Small intestine (tissue), 7 donors: ENCODE results near the gene GMDS. TPM values are rescaled to one million over a fixed set of nuclear protein-coding genes. Genes with fewer than 3 reads are reported as not detected.
"Not testable (repeated sequence)": the region's sequence is repeated elsewhere in the genome, so short reads cannot be mapped to it uniquely, and the experiment has no call there.

Experiments
- DNase-seq, 2 donors: peaks; one replicate each; pipeline versions ENCODE4 v3.0.0 to v3.0.0-alpha.2; 2013
- FAIRE-seq: peaks from 2 replicates; lab custom pipeline; 2012; peaks lifted over from hg19 to GRCh38; lab: Jason Lieb, UNC
- H3K27ac ChIP-seq, 3 donors: one replicate each; pipeline ENCODE4 v1.5.1; 2013; ENCODE audit warnings: low read length in 2 of 3, mild to moderate bottlenecking in 2 of 3, control low read depth in 1 of 3, inconsistent platforms in 1 of 3, low read depth in 1 of 3, moderate library complexity in 1 of 3
- H3K27me3 ChIP-seq, 3 donors: one replicate each; pipeline ENCODE4 v1.6.1; 2013; ENCODE audit warnings: low read length in 3 of 3, inconsistent platforms in 1 of 3; ENCODE audit not compliant: control insufficient read depth in 3 of 3, insufficient read depth in 3 of 3
- H3K36me3 ChIP-seq, 3 donors: one replicate each; pipeline ENCODE4 v1.6.1; 2013; ENCODE audit warnings: low read length in 3 of 3, inconsistent platforms in 1 of 3, low read depth in 1 of 3, mild to moderate bottlenecking in 1 of 3, moderate library complexity in 1 of 3; ENCODE audit not compliant: control insufficient read depth in 3 of 3, insufficient read depth in 2 of 3
- H3K4me1 ChIP-seq, 3 donors: one replicate each; pipeline ENCODE4 v1.6.1; 2013; ENCODE audit warnings: low read length in 2 of 3, inconsistent platforms in 1 of 3, low read depth in 1 of 3, mild to moderate bottlenecking in 1 of 3, moderate library complexity in 1 of 3; ENCODE audit not compliant: control insufficient read depth in 3 of 3, insufficient read depth in 2 of 3
- H3K4me3 ChIP-seq, 3 donors: one replicate each; pipeline ENCODE4 v1.5.1; 2013; ENCODE audit warnings: low read length in 3 of 3, control low read depth in 1 of 3, inconsistent platforms in 1 of 3, low read depth in 1 of 3, mild to moderate bottlenecking in 1 of 3, moderate library complexity in 1 of 3
- H3K9me3 ChIP-seq, 2 donors: one replicate each; pipeline ENCODE4 v1.6.1; 2013; ENCODE audit warnings: low read depth in 1 of 2, low read length in 1 of 2; ENCODE audit not compliant: control insufficient read depth in 2 of 2, insufficient read depth in 1 of 2
- WGBS, 3 donors: extraction: QIAGEN DNeasy Blood & Tissue Kit; methylation state at CpG; one replicate each; pipeline ENCODE4 v1.1.7; 2013; 5-methylcytosine and 5-hydroxymethylcytosine counted together
- polyA plus RNA-seq, 4 donors: library from polyadenylated mRNA; stranded (reverse) in 3 of 4; unstranded in 1 of 4; fragments of 200-250 nt in 3 of 4; fragments of 120-200 nt in 1 of 4; gene quantifications; one replicate each; pipeline versions ENCODE4 v1.2.1 to v1.2.3, GENCODE V29; 2013
- donor health status: healthy with polysubstance abuse.
- donor health status: control.
- donor health status: control.
- donor health status: Bipolar disorder and iron deficiency.
- donor health status: healthy.

Gene GMDS
- polyA plus RNA-seq, 4 donors: 64.5 to 243 (median 200) TPM

DNA sequence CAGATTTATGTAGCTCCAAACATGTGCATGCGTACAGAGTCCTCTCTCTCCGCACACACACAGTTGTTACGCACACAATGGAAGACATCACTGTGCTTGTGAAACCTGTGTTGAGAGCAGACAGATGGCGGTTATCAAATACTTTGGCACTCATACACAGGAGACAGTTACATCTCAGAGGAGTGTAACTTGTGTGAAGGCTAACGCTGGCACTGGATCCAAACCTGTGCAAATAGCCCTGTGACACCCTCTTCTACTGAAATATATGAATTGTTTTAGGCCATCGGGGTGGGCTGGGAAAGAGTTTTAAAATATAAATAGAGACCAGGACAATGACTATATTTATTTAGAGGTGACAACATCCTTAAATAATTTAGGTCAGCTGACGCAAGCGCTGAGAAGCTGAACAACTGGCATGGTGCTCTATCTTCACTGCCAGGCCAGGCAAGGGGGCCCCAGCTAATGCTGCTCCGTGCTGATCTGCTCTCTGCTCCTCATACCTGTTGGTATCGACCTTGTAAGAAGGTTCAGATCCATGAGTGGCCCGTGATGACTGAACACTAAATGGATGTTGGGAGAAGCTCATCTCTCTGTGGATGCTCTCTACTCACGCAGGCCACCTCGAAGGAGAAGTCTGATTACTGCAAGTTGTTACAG, 566.2 kb downstream of the GMDS start:
- Histone ChIP-seq H3K4me3 (no peak overlapping the region), H3K4me1 (no peaks in the 10 kb centered on the region), H3K9me3 (no peaks in the 10 kb centered on the region), H3K27ac (no peak overlapping the region), H3K36me3 (no peaks in the 10 kb centered on the region), H3K27me3 (no peaks in the 10 kb centered on the region)
- no peak for FAIRE-seq
- DNase-seq: no peak
- WGBS, 3 donors: 60 to 72% (median 68%) methylated on average over 13 of the region's 13 CpGs

DNA sequence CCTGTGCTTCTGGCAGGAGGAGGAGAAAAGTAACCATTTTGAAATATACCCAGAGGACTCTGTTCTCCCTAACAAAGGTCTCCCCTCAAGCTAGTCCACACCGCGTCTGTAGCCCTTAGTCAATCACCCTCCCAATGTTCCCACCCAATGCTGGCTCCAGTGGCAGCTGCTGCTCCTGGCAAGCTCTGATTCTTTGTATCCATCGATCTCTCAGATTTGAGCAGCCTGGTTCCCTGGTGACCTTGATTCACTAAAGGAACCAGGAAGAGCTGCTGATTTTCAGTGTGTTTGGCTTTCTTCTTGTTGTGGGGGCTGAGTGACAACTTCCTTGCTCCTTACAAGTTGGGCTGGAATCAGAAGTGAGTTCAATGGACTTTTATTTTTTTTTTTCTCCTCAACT, 567.2 kb downstream of the GMDS start:
- FAIRE-seq (no peak), DNase-seq (peak in 1 of 2 donors; percentile 33)
- H3K27ac ChIP-seq: no peak overlapping the region
- H3K4me3 ChIP-seq: no peak overlapping the region
- no peaks in the 10 kb centered on the region for H3K36me3 ChIP-seq
- no peaks in the 10 kb centered on the region for H3K4me1 ChIP-seq
- H3K9me3 ChIP-seq: no peaks in the 10 kb centered on the region
- 17 to 36% (median 17%) methylated on average over 3 of the region's 3 CpGs for WGBS, 3 donors
- no peaks in the 10 kb centered on the region for H3K27me3 ChIP-seq

GRCh38 chr6:1672379-1672778, 573.0 kb downstream of the GMDS start:
- no peaks in the 10 kb centered on the region for H3K36me3 ChIP-seq
- H3K4me3 ChIP-seq: no peak overlapping the region
- no peaks in the 10 kb centered on the region for H3K4me1 ChIP-seq
- DNase-seq (no peak), FAIRE-seq (no peak)
- H3K9me3 ChIP-seq: no peaks in the 10 kb centered on the region
- WGBS, 3 donors: 84 to 94% (median 89%) methylated on average over 2 of the region's 2 CpGs
- no peaks in the 10 kb centered on the region for H3K27me3 ChIP-seq
- H3K27ac ChIP-seq: no peak overlapping the region

DNA sequence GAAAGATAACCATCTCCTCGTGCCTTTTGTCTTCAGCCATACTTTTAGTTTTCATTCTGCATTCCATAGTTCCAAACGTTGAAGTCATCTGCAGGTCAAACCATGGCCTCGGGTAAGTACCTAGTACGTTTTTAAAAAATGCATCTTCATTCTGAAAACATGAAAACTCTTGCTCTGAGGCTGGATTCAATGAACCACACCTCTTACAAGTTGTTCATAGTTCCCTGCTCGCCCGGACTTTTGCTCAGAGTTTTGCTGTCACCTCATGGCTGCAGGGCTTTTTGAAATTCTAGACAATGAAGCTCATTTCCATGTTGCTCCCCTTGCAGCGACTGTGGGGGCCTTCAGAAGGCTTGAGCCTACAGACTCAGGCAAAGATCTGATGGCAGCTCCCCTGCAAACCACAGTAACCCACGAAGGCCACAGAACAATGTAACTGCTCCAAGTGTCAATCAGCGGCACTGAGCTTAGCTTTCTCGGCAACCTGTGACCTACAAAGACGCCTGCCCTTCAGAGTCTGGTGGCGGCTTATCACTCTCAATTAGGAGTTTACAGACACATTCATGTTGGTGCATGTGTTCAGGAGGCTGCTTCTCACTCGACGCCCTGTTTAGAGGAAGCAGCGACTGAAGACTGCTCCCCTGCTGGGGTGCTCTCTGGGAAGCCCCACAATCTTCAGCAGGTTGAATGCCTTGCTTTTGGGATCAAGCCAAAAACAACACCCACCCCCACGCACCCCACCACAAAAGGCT, 574.5 kb downstream of the GMDS start:
- Histone ChIP-seq H3K4me3 (no peak overlapping the region), H3K36me3 (no peaks in the 10 kb centered on the region), H3K27ac (no peak overlapping the region), H3K27me3 (no peaks in the 10 kb centered on the region), H3K9me3 (peaks cover 0 to 4% of the 10 kb centered on the region in 2 donors), H3K4me1 (peaks cover 0 to 5% (median 0%) of the 10 kb centered on the region in 3 donors)
- WGBS, 3 donors: 78 to 82% (median 80%) methylated on average over 16 of the region's 16 CpGs
- FAIRE-seq (no peak), DNase-seq (no peak)

DNA sequence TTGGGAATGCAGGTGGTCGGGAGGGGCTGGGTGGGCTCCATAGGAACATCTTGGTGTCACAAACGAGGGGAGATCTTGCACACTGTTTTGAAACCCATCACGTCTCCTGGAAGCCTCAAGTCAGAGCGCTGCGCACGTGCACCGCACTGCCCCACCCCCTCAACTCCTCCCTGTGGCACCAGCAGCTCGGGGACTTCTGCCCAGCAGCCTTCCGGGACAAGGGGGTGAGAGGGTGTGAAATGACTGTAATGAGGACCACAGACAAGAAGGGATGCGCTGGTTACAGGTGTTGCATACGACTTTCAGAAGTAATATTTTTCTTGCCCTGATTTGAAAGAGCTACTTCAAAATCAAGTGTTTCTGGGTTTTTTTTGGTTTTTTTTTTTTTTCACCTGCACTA, 575.4 kb downstream of the GMDS start:
- peaks cover 0 to 4% of the 10 kb centered on the region in 2 donors for H3K9me3 ChIP-seq
- 84 to 91% (median 87%) methylated on average over 11 of the region's 11 CpGs for WGBS, 3 donors
- no peaks in the 10 kb centered on the region for H3K27me3 ChIP-seq
- no peaks in the 10 kb centered on the region for H3K36me3 ChIP-seq
- no peak for FAIRE-seq
- no peak overlapping the region for H3K4me3 ChIP-seq
- H3K4me1 ChIP-seq: peaks cover 0 to 5% (median 0%) of the 10 kb centered on the region in 3 donors
- no peak overlapping the region for H3K27ac ChIP-seq
- DNase-seq: no peak

- not testable (repeated sequence) for H3K9me3 ChIP-seq, FAIRE-seq, H3K27ac ChIP-seq, H3K4me3 ChIP-seq, H3K36me3 ChIP-seq, H3K4me1 ChIP-seq, H3K27me3 ChIP-seq, DNase-seq
- WGBS, 3 donors: 96 to 99% (median 98%) methylated on average over 5 of the region's 5 CpGs
Observed at GRCh38 chr6:1668456-1668855, 576.9 kb downstream of the GMDS start.

DNA sequence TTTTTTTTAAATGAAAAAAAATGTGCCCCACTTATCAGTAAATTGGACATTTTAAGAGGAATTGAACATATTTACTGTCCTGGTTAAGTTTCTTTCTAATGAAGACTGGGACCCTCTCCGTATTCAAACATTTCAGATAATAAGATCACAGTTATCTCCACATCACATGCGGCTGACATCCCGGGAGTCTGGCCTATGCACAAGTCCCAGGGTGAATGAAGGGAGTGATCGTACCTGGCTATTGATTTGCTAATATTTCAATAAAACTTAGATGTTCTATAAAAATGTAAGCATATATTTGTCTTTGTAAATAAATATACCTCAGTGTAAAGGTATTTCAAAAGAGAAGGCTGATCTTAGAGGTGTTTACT, 577.6 kb downstream of the GMDS start:
- DNase-seq: no peak
- no peaks in the 10 kb centered on the region for H3K36me3 ChIP-seq
- no peak for FAIRE-seq
- no peak overlapping the region for H3K4me3 ChIP-seq
- 95 to 97% (median 96%) methylated on average over 4 of the region's 4 CpGs for WGBS, 3 donors
- H3K9me3 ChIP-seq: peaks cover 0 to 4% of the 10 kb centered on the region in 2 donors
- H3K27me3 ChIP-seq: no peaks in the 10 kb centered on the region
- no peak overlapping the region for H3K27ac ChIP-seq
- H3K4me1 ChIP-seq: peaks cover 0 to 5% (median 0%) of the 10 kb centered on the region in 3 donors

GRCh38 chr6:1667012-1667804, 578.2 kb downstream of the GMDS start:
- H3K9me3 ChIP-seq: peaks cover 0 to 4% of the 10 kb centered on the region in 2 donors
- H3K4me3 ChIP-seq: no peak overlapping the region
- no peak overlapping the region for H3K27ac ChIP-seq
- H3K4me1 ChIP-seq: peaks cover 0 to 5% (median 0%) of the 10 kb centered on the region in 3 donors
- no peak for FAIRE-seq
- DNase-seq: peak; percentile 36 to 40
- H3K27me3 ChIP-seq: no peaks in the 10 kb centered on the region
- 35 to 72% (median 52%) methylated on average over 6 of the region's 6 CpGs for WGBS, 3 donors
- H3K36me3 ChIP-seq: peaks cover 0 to 3% (median 0%) of the 10 kb centered on the region in 3 donors
